HEK293 (cell line): ENCODE measurements around the gene TNFRSF14.

ENCODE experiments used
- CTCF ChIA-PET: fragments of 350-600 bp; formaldehyde crosslinking; extraction: SDS; loops from one replicate; lab custom pipeline; 2021; ENCODE audit warnings: antibody characterized with exemption; lab: Yijun Ruan, JAX
- POLR2A ChIA-PET: fragments of 300-600 bp; formaldehyde crosslinking; extraction: SDS; loops from one replicate; lab custom pipeline; 2020; ENCODE audit warnings: antibody characterized with exemption, inconsistent platforms; lab: Yijun Ruan, JAX
- H3K27ac ChIP-seq: fragments of 200-500 bp; sonication (Bioruptor generic); 2 replicates; pipeline ENCODE4 v1.5.1; 2014; ENCODE audit warnings: low read depth, low read length, control low read depth, inconsistent platforms; ENCODE audit errors: extremely low read depth
- H3K36me3 ChIP-seq, 2 experiments: fragments of 200-500 bp in 1 of 2; sonication (Bioruptor generic) in 1 of 2; 1 replicate in 1 of 2; 2 replicates in 1 of 2; pipeline ENCODE4 v1.5.1; 2014 to 2017; ENCODE audit warnings: inconsistent platforms in 2 of 2, low read length in 2 of 2; ENCODE audit not compliant: control insufficient read depth in 2 of 2, insufficient read depth in 1 of 2
- H3K4me1 ChIP-seq: fragments of 200-500 bp; sonication (Bioruptor generic); 2 replicates; pipeline ENCODE4 v1.5.1; 2014; ENCODE audit warnings: mild to moderate bottlenecking, low read length, inconsistent platforms; ENCODE audit not compliant: control insufficient read depth, insufficient read depth
- H3K4me3 ChIP-seq: 2 replicates; pipeline ENCODE4 v1.5.1; 2011; ENCODE audit warnings: low read depth, mild to moderate bottlenecking, control low read depth, low read length, moderate library complexity
- H3K9me3 ChIP-seq: fragments of 200-500 bp; sonication (Bioruptor generic); 2 replicates; pipeline ENCODE4 v1.5.1; 2014; ENCODE audit warnings: low read depth, low read length, inconsistent platforms; ENCODE audit not compliant: control insufficient read depth, insufficient read depth
- MZF1 ChIP-seq: fragments of 450-650 bp; formaldehyde crosslinking; IDR thresholded peaks from 2 replicates; pipeline ENCODE4 v1.5.1; 2017; ENCODE audit warnings: missing biosample characterization, missing genetic modification characterization, borderline replicate concordance
- OSR2 ChIP-seq: fragments of 450-650 bp; formaldehyde crosslinking; IDR thresholded peaks from 2 replicates; pipeline ENCODE4 v1.5.1; 2016; ENCODE audit warnings: missing biosample characterization, missing genetic modification characterization
- YY2 ChIP-seq: fragments of 450-650 bp; formaldehyde crosslinking; IDR thresholded peaks from 2 replicates; pipeline ENCODE4 v1.5.1; 2016; ENCODE audit warnings: missing biosample characterization, missing genetic modification characterization
- ZBTB20 ChIP-seq: fragments of 450-650 bp; formaldehyde crosslinking; IDR thresholded peaks from 2 replicates; pipeline ENCODE4 v1.5.1; 2016; ENCODE audit warnings: missing biosample characterization, missing genetic modification characterization
- ZIC2 ChIP-seq: fragments of 450-650 bp; formaldehyde crosslinking; IDR thresholded peaks from 2 replicates; pipeline ENCODE4 v1.5.1; 2016; ENCODE audit warnings: missing biosample characterization, missing genetic modification characterization
- ZNF223 ChIP-seq: fragments of 450-650 bp; formaldehyde crosslinking; IDR thresholded peaks from 2 replicates; pipeline ENCODE4 v1.5.1; 2016; ENCODE audit warnings: missing biosample characterization, missing genetic modification characterization
- ZNF311 ChIP-seq: fragments of 450-650 bp; formaldehyde crosslinking; IDR thresholded peaks from 2 replicates; pipeline ENCODE4 v1.5.1; 2017; ENCODE audit warnings: missing biosample characterization, missing genetic modification characterization, borderline replicate concordance
- ZNF366 ChIP-seq: fragments of 450-650 bp; formaldehyde crosslinking; conservative IDR thresholded peaks from 2 replicates; pipeline ENCODE4 v1.5.1; 2016; ENCODE audit warnings: missing biosample characterization, missing genetic modification characterization
- ZNF426 ChIP-seq: fragments of 450-650 bp; formaldehyde crosslinking; IDR thresholded peaks from 2 replicates; pipeline ENCODE4 v1.5.1; 2017; ENCODE audit warnings: missing biosample characterization, missing genetic modification characterization, mild to moderate bottlenecking, inconsistent platforms, moderate library complexity
- ZNF549 ChIP-seq: fragments of 450-650 bp; IDR thresholded peaks from 2 replicates; pipeline ENCODE4 v1.5.1; 2018; ENCODE audit warnings: missing biosample characterization, missing genetic modification characterization, mild to moderate bottlenecking, inconsistent platforms, moderate library complexity
- ZSCAN16 ChIP-seq: fragments of 450-650 bp; formaldehyde crosslinking; IDR thresholded peaks from 2 replicates; pipeline ENCODE4 v1.5.1; 2016; ENCODE audit warnings: missing biosample characterization, missing genetic modification characterization
- ZSCAN23 ChIP-seq: fragments of 450-650 bp; formaldehyde crosslinking; IDR thresholded peaks from 2 replicates; pipeline ENCODE4 v1.5.1; 2016; ENCODE audit warnings: missing biosample characterization, missing genetic modification characterization
- TF ChIP-seq, protein P1 (sequence below): fragments of 450-650 bp; formaldehyde crosslinking; IDR thresholded peaks from 2 replicates; pipeline ENCODE4 v1.5.1; 2016; ENCODE audit warnings: missing biosample characterization, missing genetic modification characterization
- TF ChIP-seq, protein P2 (sequence below): fragments of 450-650 bp; formaldehyde crosslinking; IDR thresholded peaks from 2 replicates; pipeline ENCODE4 v1.5.1; 2017; ENCODE audit warnings: missing biosample characterization, mild to moderate bottlenecking, missing genetic modification characterization, moderate library complexity
- TF ChIP-seq, protein P3 (sequence below): IDR thresholded peaks from 2 replicates; pipeline ENCODE4 v1.6.1; 2011; ENCODE audit warnings: mild to moderate bottlenecking, low read depth, low read length, borderline replicate concordance
- TF ChIP-seq, protein P4 (sequence below): fragments of 450-650 bp; formaldehyde crosslinking; IDR thresholded peaks from 2 replicates; pipeline ENCODE4 v1.5.1; 2016; ENCODE audit warnings: missing biosample characterization, missing genetic modification characterization
- TF ChIP-seq, protein P5 (sequence below): fragments of 450-650 bp; IDR thresholded peaks from 2 replicates; pipeline ENCODE4 v1.5.1; 2018; ENCODE audit warnings: missing biosample characterization, mild to moderate bottlenecking, missing genetic modification characterization
- TF ChIP-seq, protein P6 (sequence below): fragments of 450-650 bp; formaldehyde crosslinking; IDR thresholded peaks from 2 replicates; pipeline ENCODE4; 2016; ENCODE audit warnings: missing biosample characterization, missing genetic modification characterization

Gene TNFRSF14

DNA sequence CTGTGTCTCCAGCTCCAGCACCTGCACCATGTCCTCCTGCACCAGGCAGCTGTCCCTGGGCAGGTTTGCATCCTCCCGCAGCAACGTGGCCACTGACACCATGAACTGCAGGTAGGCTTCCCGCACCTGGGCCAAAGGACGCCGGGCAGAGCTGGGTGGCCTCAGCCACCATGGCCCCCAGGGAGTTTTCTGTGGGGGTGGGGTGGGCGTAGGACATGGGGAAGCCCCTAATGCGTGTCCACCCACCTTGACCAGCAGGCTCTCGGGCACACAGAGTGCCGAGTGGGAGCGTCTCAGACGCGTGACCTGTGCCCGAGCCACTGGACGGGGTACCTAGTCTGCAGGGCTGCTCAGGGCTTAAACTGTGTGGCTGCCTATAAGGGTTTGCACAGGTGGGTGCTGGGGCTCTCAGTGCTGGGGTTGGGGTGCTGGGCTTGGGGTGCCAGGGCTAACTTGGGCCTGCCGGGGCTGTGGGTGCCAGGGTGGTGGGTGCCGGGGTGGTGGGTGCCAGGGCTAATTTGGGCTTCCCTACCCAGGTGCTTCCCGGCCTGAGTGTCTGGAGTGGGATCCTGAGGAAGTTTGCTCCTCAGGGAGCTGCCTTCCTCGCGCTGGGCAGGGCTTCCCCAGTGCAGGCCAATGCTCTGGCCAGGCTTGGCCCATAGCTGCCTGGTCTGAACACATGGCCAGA lies 48.1 kb downstream of the TNFRSF14 start:
- Histone ChIP-seq H3K36me3 (no peaks in the 10 kb centered on the region), H3K4me1 (no peaks in the 10 kb centered on the region), H3K9me3 (no peaks in the 10 kb centered on the region), H3K4me3 (no peak overlapping the region), H3K27ac (no peak overlapping the region)
- TF ChIP-seq ZNF223 = no peak
- no peak for TF ChIP-seq ZNF366 (tag by site-specific recombination)
- no peak for TF ChIP-seq ZSCAN23
- no peak for TF ChIP-seq YY2
- TF ChIP-seq, protein P1, sequence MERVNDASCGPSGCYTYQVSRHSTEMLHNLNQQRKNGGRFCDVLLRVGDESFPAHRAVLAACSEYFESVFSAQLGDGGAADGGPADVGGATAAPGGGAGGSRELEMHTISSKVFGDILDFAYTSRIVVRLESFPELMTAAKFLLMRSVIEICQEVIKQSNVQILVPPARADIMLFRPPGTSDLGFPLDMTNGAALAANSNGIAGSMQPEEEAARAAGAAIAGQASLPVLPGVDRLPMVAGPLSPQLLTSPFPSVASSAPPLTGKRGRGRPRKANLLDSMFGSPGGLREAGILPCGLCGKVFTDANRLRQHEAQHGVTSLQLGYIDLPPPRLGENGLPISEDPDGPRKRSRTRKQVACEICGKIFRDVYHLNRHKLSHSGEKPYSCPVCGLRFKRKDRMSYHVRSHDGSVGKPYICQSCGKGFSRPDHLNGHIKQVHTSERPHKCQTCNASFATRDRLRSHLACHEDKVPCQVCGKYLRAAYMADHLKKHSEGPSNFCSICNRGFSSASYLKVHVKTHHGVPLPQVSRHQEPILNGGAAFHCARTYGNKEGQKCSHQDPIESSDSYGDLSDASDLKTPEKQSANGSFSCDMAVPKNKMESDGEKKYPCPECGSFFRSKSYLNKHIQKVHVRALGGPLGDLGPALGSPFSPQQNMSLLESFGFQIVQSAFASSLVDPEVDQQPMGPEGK (tag by site-specific recombination) = no peak
- TF ChIP-seq OSR2 = no peak
- TF ChIP-seq, protein P2, sequence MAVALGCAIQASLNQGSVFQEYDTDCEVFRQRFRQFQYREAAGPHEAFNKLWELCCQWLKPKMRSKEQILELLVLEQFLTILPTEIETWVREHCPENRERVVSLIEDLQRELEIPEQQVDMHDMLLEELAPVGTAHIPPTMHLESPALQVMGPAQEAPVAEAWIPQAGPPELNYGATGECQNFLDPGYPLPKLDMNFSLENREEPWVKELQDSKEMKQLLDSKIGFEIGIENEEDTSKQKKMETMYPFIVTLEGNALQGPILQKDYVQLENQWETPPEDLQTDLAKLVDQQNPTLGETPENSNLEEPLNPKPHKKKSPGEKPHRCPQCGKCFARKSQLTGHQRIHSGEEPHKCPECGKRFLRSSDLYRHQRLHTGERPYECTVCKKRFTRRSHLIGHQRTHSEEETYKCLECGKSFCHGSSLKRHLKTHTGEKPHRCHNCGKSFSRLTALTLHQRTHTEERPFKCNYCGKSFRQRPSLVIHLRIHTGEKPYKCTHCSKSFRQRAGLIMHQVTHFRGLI = no peak
- TF ChIP-seq MZF1 = no peak
- no peak for TF ChIP-seq ZIC2
- TF ChIP-seq, protein P3, sequence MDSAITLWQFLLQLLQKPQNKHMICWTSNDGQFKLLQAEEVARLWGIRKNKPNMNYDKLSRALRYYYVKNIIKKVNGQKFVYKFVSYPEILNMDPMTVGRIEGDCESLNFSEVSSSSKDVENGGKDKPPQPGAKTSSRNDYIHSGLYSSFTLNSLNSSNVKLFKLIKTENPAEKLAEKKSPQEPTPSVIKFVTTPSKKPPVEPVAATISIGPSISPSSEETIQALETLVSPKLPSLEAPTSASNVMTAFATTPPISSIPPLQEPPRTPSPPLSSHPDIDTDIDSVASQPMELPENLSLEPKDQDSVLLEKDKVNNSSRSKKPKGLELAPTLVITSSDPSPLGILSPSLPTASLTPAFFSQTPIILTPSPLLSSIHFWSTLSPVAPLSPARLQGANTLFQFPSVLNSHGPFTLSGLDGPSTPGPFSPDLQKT = no peak
- TF ChIP-seq ZNF549 (tag by site-specific recombination) = no peak
- TF ChIP-seq, protein P4, sequence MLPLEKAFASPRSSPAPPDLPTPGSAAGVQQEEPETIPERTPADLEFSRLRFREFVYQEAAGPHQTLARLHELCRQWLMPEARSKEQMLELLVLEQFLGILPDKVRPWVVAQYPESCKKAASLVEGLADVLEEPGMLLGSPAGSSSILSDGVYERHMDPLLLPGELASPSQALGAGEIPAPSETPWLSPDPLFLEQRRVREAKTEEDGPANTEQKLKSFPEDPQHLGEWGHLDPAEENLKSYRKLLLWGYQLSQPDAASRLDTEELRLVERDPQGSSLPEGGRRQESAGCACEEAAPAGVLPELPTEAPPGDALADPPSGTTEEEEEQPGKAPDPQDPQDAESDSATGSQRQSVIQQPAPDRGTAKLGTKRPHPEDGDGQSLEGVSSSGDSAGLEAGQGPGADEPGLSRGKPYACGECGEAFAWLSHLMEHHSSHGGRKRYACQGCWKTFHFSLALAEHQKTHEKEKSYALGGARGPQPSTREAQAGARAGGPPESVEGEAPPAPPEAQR (tag by site-specific recombination) = no peak
- no peak for TF ChIP-seq ZNF311 (tag by site-specific recombination)
- TF ChIP-seq, protein P5, sequence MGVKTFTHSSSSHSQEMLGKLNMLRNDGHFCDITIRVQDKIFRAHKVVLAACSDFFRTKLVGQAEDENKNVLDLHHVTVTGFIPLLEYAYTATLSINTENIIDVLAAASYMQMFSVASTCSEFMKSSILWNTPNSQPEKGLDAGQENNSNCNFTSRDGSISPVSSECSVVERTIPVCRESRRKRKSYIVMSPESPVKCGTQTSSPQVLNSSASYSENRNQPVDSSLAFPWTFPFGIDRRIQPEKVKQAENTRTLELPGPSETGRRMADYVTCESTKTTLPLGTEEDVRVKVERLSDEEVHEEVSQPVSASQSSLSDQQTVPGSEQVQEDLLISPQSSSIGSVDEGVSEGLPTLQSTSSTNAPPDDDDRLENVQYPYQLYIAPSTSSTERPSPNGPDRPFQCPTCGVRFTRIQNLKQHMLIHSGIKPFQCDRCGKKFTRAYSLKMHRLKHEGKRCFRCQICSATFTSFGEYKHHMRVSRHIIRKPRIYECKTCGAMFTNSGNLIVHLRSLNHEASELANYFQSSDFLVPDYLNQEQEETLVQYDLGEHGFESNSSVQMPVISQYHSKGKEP (tag by site-specific recombination) = no peak
- TF ChIP-seq, protein P6, sequence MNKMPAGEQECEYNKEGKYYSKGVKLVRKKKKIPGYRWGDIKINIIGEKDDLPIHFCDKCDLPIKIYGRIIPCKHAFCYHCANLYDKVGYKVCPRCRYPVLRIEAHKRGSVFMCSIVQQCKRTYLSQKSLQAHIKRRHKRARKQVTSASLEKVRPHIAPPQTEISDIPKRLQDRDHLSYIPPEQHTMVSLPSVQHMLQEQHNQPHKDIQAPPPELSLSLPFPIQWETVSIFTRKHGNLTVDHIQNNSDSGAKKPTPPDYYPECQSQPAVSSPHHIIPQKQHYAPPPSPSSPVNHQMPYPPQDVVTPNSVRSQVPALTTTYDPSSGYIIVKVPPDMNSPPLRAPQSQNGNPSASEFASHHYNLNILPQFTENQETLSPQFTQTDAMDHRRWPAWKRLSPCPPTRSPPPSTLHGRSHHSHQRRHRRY (tag by site-specific recombination) = no peak
- no peak for TF ChIP-seq ZNF426 (tag by site-specific recombination)
- TF ChIP-seq ZBTB20 (tag by site-specific recombination) = no peak
- no peak for TF ChIP-seq ZSCAN16 (tag by site-specific recombination)
- ChIA-PET CTCF (no interaction called here), POLR2A (no interaction called here)
